GM21360 (cell line): ENCODE measurements around the gene LLPH.

Experiments
- ATAC-seq: cut with Tn5 transposase; IDR thresholded peaks from one replicate; pipeline ENCODE4 v1.9.1; 2021; ENCODE audit warnings: mild to moderate bottlenecking, moderate library complexity; ENCODE audit not compliant: unreplicated experiment

LLPH gene

DNA sequence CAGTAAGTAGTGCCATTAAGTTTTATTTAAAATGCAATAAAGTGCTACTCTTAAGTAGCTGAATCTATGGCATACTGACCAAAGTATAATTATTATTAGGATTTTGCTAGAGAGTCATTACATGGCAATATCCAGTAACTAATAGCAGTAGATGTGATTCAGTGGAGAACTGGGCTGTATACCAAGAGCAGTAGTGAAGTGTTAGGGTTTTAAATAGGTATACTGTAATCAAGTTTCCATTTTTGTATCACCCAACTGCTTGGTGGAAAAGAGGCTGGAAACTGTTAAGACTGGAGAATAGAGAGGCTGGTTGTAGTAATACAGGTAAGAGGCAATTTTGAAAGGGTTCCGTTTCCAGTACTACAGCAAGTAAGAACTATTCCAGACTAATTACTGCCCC is 13.3 kb upstream of the LLPH start:
- ATAC-seq, result no peak

DNA sequence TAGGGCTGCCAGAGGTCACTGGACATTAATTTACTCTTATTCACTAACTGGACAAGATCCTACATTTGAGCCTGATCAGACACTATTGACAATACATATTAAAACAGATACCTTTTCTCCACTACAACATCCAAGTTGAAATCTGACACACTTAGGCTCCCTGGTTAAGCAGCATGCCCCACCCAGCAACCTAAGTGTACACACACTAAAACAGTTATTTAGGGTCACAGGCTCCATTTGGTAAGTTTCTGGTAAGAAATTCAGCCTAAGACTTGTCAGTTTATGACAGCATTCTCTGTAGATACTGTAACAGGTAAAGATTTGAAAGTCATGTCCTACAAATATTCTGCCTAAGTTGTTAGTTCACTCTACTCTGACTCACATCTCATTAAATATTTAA is 12.3 kb upstream of the LLPH start:
- no peak for ATAC-seq

DNA sequence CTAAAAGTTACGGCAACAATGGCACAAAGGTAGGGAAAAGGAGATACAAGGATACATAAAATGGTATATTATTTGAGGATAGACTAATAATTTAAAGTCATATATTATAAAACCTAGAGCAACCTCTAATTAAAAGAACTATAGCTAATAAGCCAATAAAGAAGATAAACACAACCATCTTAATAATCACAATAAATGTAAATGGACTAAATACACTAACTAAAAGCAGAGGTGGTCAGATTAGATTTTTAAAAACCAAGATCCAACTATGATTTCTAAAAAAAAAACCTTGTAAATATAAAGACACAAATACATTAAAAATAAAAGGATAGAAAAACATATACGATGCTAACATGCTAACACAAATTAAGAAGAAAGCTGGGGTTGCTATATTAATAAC is 10.7 kb upstream of the LLPH start:
- no peak for ATAC-seq

DNA sequence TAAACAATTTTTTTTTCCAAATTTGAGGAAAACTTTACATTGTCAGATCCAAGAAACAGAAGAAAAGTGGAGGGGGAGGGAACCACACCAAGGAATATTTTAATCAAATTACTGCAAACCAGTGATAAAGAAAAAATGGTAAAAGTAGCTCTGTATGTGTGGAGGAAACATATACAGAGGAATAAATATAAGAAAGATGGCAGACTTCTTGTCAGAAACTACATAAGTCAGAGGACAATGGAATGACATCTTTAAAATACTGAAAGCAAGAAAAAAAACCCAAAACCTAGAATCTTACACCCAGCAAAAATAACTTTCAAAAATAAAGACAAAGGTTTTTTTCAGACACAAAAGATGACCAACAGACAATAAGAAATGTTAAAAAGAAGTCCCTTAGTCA is 10.2 kb upstream of the LLPH start:
- ATAC-seq, result no peak

DNA sequence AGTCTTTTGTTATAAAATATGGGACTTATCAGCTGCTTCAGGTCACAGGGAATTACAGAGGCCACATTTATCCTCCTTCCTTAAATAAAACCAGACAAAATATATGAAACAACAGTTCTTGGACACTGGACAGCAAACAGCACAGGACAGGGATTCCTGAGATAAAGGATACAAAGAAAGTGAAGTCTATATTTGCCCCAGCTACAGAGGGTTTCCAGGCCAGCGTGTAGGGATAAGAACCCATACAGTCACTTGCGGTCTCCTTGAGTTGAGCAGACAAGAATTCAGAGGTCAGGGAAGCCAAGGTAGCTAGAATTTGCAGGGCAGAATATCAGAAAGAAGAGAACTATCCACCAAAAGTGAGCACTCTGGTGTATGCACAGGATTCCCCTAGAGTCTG is 8.8 kb upstream of the LLPH start:
- ATAC-seq, result no peak

DNA sequence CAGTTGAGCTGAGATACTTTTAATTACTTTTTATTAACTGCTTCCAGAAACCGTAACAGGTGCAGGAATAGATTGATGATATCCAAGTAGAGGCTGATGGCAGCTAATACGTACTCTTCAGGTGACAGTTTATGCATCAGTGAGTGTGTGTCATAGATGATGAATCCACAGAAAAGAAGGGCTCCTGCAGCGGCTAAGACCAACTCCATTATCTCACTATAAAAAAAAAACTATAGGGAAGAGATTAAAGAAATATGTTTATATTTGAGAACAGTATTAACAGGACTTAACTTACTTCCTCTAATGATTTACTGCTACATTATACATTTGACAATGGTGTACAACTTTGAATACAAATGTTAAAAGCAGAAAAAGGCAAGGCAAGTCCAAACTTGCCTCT is 7.4 kb upstream of the LLPH start:
- no peak for ATAC-seq

DNA sequence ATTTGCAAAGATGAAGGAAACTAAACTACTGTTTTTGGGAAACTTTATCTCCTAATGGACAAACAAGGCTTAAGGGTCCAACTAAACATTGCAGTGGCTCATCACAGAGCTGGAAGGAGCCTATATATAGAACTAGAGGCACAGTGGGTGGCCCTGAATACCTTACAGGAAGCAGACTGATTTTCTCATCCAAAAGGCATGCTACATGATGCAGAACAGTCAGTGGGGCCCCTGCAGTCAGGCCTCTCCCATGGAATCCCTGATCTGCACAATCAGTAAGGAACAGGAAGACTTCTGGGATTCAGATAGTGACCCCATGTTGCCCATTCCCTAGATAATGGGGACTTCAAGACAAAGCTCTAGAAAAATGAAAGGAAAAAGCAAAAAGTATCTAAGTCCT is 1.9 kb upstream of the LLPH start:
- no peak for ATAC-seq

DNA sequence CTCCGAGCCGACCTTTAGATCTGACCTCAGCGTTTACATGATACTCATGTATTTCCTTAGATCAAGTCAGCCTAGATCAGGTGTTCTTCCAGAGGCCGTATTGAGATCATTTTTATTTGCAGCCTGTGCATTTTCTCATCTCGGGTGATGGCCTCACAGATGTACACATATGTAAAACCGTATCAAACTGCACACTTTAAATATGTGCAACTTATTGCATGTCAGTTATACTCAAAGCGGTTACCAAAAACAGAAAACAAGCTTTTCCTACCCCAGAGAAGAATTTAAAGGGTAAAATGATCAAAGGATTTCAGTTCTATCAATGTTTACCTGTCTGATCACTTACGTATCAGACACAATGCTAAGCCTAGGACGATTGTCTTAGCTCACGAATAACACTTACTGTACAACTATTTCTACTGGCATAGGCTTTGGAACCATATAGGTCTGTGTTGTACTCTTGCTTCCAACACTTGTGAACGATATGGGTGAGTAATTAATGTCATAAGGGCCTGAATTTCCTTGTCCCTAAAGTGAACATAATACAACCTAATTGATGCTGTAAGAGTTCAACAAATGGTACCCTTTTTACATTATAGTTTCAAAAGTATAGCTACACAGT is 628 bp upstream of the LLPH start:
- ATAC-seq, result peak; percentile 5

DNA sequence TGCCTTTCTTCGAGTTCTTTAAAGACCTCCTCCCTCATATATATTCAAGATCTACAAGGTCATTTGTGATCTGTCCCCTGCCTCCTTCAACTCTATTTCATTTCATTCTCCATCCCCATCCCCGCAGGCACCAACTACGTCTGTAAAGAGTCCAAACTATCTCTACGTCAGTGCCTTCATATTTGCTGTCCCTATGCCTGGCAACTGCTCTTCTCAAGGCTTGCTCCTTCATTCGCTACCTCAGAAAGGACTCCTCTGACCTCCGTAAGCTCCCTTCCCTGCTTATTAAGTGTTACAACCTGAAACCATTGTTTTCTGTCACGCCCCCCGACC is 650 bp downstream of the LLPH start:
- no peak for ATAC-seq

DNA sequence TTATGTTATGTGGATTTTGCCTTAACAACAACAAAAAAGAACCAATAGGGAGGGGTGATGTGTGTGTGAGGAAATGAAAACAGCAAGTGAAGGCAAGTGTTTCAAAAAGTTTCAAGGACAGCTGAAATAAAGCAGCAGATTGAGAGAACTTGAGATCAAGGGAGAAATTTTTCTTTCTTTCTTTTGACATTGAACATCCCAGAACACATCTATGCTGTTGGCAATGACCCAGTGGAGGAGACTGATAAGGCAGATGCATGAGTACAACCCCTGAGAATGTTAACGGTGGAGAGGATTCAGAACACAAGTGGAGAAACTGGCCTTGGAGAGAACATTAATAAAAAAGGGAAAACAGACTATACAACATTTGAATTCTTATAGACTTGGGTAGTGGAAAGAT is 2.9 kb downstream of the LLPH start:
- ATAC-seq, result no peak

DNA sequence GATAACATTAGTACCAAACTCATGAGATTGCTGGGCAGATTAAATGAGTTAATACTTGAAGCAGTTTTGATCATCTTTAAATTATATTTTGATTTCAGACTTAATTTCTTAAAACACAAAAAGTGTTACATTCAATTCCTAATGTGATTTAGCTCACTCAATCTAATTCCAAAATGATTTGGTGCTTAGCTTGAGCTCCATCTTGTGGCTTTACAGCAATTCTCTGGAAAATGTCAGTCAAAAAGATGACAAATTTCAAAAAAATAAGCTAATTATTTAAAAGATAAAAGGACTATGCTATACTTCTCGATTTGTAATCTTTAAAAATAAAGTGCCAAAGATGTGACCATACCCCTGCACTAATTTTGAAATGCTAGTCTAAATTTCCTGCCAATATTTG is 10.1 kb downstream of the LLPH start:
- no peak for ATAC-seq

DNA sequence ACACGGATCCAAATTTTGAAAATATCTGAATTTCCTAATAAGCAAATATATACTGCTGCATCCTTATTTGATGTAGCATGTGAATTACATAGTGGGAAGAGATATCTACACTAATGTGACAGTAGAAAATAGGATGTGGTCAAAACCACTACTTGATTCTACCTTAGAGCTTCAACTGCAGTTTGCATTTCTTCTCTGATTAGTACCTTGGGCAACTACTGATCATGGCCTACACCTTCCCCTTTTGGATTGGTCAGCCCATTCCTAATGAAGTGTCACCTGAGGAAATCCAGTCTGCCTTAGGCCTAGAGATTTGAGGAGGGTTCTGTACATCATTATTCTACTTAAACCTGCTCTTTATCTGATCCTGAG is 10.7 kb downstream of the LLPH start:
- no peak for ATAC-seq

DNA sequence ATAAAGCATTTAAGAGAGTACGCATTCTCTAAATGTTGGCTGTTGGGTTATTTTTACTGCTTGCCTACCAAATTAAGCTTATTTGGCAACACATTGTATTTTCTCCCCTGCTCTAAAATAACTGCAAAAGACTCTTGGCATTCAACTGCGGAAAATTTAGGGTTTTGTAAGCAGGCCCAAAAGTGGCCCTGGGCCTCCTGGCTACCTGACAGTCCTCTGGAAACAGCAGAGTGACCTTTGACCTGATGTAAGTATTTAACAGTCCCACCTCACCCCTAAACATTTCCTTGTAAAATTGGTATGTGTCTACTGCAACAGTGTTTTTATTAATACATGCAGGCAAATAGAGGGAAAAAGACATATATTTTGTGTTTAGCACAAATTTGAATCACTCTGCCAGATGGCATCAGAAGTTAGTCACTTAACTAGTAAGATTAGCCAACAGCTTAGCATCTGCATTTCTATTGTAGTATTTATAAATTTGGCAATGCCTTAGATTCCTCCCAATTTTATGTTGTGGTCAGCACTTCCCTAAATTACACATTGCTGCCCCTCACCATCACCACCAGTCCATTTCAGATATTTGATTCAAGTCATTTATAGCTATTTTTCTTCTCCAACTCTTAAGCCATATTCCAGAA is 11.2 kb downstream of the LLPH start:
- ATAC-seq, result no peak

DNA sequence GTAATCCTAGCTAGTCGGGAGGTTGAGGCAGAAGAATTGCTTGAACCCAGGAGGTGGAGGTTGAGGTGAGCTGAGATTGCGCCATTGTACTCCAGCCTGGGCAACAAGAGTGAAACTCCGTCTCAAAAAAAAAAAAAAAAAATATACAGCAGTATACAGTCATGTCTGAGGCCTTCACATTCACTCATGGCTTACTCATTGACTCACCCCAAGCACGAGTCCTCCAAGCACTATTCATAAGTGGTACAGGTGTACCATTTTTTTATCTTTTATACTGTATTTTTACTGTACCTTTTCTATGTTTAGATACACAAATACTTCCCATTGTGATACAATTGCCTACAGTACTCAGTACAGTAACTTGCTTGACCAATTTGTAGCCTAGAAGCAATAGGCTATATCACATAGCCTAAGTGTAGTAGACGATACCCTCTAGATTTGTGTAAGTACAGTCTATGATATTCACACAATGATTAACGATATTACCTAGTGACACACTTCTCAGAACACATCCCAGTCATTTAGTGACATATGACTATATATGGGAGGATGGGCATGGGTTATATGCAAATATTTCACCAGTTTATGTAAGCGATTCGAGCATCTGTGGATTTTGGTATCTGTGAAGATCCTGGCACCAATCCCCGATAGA is 12.2 kb downstream of the LLPH start:
- no peak for ATAC-seq

DNA sequence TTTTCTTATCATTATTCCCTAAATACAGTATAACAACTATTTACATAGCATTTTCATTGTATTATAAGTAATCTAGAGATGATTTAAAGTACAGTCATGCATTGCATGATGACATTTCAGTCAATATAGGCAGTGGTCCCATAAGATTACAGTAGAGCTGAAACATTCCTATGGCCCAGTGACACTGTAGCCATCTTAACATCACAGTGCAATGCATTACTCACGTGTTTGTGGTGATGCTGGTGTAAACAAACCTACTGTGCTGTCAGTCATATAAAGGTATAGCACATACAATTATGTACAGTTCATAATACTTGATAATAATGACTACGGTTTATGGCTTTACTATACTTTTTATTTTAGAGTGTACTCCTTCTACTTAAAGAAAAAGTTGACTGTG is 13.3 kb downstream of the LLPH start:
- no peak for ATAC-seq

DNA sequence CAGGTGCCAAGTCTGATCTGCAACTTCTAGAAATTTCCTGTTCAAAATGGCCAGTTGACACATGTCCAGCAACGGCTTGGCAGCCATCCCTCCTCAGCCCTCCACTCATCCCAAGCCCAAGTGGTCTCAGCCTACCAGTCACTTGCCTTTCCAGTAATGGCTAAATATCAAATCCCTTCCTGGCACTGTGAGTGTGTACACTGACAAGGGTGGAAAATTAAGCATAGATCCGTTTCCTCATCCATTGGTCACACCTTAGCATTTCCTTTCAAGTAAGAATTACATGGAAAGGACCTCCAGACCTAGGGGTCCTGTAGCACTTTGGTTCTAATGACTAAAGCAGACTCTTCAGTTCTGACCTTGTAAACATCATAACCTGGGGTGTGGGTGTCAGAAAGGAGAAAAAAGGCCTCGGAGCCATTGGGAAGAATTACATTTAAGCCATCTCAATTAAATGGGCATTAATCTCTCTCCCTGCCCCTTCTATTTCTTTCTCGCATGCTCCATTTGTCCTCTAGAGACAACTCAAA is 15.4 kb downstream of the LLPH start:
- ATAC-seq, result no peak

DNA sequence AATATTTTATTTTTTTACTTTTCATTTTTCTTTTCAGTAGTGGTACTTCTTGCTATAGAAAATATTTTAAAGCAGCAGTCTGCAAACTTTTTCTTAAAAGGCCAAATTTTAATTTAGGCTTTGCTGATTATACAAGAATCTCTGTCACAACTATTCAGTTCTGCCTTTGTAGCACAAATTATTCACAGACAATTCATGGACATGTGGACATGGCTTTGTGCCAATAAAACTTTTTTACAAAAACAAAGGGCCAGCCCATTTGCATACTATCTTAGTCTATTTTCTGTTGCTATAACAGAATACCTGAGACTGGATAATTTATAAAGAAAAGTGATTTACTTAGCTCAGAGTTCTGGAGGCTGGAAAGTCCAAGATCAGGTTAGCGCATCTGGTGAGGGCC is 17.1 kb downstream of the LLPH start:
- ATAC-seq, result no peak

DNA sequence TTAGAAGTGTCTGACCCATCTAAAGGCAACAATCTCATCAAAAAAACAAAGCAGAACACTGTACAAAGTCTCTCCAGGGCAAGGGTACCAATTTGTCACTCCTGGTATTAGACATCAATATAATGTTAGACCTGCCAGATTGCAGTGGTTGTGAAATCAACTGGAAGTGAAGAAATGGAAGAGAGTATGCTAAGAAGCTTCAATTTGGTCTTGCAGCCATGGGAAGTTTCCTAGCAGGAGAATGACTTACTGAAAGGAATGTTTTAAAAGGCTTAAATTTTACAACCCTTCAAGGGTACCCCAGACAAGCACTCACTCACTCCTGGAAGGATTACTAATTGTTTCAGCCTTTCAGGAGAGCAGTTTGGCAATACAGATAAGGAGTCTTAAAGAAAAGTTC is 18.9 kb downstream of the LLPH start:
- no peak for ATAC-seq

DNA sequence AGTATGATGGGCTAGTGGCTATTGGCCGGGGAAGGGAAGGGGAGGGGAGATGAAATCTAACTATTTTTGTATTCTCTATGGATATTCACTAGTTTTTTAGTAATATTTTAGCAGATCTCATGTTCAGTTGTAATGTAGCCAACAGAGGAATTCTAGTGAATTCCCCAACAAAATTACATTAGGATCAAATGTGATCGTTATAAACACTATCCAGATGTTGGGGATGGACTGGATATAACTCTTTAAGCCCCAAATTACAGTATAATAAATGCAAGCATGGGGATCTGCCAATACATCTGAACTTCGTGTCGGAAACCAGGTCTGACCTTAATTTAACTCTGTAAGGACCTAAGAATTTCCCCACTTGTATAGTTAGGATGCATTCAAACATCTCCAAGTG is 21.5 kb downstream of the LLPH start:
- ATAC-seq, result no peak

DNA sequence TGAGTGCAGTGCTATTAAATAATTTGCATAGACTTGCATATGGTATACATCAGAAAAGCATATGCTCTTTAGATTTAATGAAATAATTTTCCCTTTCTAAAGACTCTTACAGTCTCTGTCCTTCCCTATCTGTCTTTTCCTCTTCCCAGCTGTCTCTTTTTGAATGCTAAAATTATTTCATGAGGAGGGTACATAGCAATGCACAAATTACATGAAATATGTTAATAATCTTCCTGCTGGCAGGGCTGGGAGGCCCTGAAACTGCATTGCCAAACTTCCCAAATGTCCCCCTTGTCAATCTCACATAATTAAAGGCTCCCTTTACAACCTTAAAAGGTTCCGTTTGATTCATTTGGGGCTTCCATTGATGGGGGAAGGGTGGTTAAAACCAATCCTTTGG is 22.2 kb downstream of the LLPH start:
- ATAC-seq, result no peak

DNA sequence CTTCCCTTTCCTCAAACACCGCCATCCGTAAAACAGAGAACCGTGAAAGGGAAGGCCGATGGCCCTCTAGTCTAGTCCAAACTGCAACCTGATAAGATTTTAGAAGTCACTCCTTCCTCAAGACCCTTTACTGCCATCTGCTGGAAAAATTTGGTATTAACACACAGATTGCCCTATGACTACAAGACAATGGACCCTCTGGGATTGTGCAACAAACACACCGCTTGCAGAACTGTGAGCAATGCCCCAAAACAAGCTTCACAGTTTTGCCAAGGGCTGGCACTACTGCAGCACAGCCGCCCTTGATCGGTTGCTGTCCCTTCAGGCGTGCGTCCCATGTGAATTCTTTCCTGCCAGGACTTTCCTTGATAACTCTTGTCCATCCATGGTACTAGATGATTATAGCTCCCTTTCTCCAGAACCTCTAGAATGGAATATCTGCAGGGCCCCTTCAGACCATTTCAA is 23.1 kb downstream of the LLPH start:
- peak; percentile 89 for ATAC-seq
